ENCODE measurements around the gene OSBPL2.

The OSBPL2 gene

DNA sequence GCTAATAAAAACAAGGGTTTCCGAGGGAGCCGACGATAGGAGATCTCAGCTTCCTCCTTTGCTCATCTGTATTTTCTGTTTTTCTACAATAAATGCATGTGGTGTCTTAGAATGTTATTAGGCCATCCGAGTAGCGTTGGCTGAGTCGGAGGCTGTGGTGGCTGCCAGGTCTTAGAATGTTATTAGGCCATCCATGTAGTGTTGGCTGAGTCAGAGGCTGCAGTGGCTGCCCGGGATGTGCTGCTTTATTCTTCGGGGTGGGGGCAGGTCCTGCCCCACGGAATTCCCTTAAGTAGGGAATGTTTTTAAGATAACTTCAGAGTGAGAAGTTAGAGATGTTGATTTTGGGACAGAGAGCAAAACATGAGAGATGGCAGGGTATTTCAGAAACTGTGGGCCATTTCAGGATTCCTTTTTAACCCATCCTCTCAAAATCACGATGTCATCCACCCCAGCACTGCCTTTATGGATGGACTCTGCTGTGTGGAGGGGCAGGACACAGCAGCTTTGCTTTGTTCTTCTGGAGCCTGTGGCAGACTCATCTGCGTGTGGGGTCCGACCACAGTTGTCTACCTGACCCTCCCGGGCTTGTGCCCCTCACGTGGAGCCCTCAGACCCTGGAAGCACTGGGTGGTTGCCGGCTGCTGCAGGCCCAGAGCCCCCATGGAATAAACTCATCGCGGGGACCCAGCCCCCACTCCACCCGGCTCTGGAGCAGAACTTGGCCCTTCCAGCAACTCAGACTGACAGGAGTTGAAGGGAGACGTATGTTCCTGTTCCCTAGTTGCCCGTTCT is 20.4 kb downstream of the OSBPL2 start:
- DNase-seq (ENCODE audit: low read depth, low spot score): no peak

DNA sequence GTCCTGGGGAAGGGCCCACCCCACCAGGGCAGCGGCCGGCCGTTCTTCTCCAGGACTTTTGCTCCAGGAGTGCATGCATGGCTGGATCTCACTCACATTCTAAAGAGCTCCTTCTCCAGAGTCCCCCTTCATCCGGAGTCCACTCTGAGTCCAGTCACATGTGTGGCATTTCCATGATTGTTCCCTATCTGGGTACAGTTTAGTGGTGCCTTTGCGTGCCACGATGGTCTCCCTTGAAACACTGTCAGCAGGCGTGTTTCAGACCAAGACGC is 20.9 kb downstream of the OSBPL2 start:
- DNase-seq (ENCODE audit: low read depth, low spot score): no peak

DNA sequence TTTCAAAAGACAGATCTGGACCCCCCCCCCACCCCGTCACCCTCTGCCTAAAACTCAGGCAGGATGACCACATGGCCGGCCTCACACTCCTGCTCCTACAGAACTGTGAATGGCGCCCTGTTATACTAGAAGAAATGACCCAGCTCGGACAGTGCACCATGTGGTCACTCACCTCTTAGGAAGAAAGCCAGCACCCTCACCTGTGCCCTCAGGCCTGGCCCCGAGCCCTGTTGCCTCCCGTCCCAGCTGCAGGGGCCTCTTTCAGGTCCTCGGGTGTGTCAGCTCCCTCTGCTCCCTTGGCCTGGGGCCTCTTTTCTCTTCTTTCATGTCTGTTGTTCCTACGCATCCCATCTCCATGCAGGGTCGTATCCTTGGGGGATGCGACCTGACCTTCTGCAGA is 23.7 kb downstream of the OSBPL2 start:
- DNase-seq (ENCODE audit: low read depth, low spot score): no peak

DNA sequence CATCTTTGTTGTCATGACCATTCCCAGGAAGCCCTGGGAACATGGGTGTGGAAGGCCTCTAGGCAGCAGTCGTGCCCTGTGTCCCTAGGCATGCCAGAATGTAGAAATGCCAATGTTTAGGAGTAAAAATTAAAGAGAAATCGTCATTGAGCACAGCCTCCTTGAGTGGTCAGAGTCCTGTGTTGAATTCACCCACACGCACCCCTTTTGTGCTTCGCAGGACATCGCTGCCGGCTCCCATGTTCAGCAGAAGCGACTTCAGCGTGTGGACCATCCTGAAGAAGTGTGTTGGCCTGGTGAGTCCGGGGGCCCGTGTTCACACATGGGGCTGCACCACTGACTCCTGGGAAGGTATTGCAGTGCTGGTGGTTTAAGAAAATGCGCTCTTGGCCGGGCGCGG is 25.1 kb downstream of the OSBPL2 start:
- DNase-seq (ENCODE audit: low read depth, low spot score): no peak

DNA sequence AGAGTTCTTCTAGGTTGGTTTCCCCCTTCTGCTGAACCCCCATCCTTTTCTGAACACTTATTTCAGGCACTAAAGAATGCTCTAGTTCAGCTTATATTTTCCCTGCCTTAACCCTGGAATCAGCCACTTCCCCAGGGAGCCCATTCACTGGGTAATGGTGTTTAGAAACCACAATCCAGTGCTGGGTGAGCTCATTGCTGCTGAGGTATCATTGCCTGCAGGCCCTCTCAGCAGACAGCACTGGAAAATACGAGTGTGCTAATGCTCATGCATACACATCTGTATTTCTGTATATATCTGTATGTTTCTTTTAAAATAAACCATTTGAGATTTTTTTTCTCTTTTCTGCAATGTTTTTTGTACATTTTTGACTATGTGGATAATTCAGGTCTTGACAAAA is 27.0 kb downstream of the OSBPL2 start:
- no peak for DNase-seq (ENCODE audit: low read depth, low spot score)

DNA sequence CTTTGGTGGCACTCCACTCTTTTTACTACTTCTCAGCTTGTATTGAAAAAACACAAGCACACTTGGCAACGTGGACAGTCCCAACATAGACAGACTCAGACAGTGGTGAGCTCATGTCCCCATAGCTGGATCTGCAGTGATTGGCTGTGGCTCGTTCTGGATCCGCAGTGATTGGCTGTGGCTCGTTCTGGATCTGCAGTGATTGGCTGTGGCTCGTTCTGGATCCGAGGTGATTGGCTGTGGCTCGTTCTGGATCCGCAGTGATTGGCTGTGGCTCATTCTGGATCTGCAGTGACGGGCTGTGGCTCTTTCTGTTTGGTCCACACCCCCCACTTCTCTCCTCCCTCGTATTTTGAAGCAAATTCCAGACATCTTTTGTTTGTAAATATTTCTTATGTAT is 28.0 kb downstream of the OSBPL2 start:
- no peak for DNase-seq (ENCODE audit: low read depth, low spot score)

DNA sequence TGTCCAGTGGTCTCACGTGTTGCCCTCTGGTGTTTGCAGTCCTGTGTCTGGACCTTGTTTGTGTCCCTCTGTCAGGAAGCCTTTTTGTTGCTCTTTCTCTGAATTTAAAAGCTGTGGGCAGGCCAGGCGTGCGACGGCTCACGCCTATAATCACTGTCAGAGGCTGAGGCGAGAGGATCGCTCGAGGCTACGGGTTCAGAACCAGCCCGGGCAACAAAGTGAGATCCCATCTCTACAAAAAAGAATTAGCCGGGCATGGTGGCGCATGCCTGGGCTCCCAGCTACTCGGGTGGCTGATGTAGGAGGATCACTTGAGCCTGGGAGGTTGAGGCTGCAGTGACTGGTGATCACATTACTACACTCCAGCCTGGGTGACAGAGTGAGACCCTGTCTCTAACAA is 28.5 kb downstream of the OSBPL2 start:
- DNase-seq (ENCODE audit: low read depth, low spot score): no peak

DNA sequence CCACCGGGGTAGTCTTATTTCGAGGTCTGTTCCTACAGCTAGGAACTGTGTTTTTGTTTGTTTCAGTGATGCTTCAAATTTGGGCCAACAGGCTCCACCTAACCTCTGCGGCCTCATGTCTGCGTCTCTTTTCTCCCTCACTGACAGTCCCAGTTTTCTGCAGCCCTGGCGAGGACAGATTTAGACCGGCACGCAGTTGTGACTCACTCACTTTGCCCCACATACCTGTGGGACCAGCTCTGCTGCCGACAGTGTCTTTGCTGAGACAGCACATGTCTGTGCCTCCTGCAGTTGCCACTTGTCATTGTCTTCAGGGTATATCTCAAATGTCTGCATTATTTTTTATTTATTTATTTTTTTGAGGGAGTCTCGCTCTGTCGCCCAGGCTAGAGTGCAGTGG is 29.2 kb downstream of the OSBPL2 start:
- no peak for DNase-seq (ENCODE audit: low read depth, low spot score)

DNA sequence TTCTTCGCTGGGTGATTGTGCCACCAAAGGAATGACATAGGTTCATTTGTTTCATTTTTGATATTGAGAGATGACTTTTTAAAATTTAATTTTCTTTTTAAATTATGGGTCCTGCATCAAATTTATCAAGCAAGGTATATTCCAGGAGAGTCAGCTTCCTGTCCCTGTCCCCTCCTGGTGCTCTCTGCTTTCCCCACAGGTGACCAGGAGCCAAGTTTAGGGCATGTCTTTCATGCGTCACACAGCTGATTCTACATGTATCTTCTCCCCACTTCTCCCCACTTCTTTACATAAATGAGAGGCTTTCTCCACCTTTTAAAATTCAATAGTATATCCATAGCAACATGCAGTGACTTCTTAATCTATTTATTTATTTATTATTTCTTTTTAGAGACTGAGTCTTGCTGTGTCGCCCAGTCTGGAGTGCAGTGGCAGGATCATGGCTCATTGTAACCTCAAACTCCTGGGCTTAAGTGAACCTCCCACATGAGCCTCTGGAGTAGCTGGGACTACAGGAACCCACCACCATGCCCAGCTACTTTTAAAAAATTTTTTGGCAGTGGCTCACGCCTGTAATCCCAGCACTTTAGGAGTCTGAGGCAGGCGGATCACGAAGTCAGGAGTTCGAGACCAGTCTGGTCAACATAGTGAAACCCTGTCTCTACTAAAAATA is 30.0 kb downstream of the OSBPL2 start:
- DNase-seq (ENCODE audit: low read depth, low spot score): no peak

DNA sequence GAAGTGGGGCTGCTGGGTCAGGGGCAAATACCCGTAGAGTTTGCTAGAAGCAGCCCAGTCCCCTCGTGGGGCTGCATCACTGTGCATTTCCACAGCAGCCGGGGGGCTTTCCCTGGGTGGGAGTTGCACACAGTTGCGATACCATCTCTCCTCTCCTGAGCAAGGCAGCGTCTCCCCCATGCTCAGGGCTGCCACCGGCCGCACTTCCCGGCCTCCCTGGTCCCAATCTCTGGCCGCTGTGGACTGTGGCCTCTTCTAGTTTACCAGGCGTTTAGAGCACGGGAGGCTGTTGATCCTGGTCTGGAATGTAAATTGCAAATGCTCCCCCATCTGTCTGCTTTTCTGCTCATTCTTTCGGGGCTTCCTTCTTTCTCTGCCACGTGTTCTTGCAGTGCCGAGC is 31.1 kb downstream of the OSBPL2 start:
- DNase-seq (ENCODE audit: low read depth, low spot score): no peak

DNA sequence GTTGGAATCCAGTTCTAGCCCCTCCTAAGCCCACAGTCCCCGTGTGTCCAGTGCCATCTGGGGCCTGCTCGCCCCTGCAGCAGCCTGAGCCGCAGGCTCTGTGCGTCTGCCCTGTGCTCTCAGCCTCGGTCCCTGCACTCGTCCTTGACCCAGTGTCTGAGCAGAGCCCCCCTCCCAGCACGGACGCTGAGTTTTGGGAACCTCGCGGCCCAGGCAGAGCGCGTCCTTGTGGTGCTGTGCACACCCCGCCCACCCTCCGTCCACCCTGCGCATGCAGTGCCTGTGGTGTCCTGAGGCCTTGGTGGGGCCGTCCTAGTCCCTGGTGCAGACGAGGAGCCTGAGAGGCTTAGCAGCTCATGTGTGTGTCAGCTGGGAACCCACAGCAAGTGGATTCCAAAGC is 31.6 kb downstream of the OSBPL2 start:
- no peak for DNase-seq (ENCODE audit: low read depth, low spot score)

DNA sequence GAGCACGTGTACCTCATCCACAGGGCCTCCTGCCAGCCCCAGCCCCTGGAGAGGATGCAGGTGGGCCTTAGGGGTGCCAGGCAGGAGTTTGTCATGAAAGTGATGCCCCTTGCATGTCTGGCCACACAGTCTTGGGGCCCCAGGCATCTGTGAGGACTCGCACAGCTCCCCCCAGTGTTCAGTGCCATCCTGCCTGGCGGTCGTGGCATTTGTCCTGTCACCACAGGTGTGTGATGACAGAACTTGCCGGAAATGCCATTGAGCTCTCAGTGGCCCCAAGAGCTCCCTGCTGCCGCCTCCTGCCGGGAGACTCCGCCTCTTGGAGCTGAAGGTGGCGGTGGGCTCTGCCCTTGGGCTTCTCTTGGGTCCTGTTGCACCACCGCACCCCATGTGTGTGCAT is 33.9 kb downstream of the OSBPL2 start:
- DNase-seq (ENCODE audit: low read depth, low spot score): no peak

DNA sequence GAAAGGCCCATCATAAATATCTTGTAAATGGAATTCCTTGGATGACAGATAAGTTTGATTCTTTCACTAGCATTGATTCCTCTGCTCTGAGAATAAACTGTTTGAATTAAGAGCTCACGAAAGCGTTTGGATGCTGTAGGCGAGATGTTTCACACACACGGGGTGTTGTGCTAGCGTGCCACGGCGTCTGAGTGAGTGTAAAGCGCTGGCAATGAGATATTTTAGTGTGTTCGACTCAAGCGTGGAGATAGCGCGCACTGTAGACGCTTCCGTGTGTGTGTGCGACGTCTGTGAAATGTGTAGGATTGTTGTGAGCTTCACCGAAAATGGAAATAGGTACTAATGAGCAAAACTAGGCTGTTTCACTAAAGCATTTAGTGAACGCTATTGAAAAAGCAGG is 35.1 kb downstream of the OSBPL2 start:
- DNase-seq (ENCODE audit: low read depth, low spot score): no peak

DNA sequence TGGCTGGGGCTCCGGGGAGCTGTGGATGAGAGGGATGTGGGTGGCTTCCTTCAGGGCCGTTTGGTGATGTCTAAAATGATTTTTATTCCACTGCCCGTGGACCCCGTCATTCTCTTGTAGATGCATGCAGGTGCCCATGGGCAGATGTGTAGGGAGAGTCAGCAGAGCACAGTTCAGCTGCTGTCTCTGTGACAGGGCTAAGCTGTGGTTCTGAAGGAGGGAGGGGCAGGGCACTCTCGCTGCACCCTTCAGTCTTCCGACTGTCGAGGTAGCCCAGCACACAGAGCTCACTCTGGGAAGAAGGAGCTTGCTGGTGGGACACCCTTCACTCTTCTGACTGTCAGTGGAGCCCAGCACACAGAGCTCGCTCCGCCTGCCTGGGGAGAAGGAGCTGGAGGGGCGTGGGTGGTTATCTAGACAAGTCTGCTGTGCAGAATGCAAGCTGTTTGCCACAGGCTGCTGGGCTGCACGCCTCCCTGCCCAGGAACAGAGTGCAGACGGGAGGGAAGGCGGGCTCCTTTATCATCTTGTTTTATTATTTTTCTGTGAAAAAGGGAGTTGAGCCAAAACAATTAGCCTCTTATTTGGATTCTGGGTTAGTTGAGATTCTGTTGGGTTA is 36.1 kb downstream of the OSBPL2 start:
- DNase-seq (ENCODE audit: low read depth, low spot score): no peak

DNA sequence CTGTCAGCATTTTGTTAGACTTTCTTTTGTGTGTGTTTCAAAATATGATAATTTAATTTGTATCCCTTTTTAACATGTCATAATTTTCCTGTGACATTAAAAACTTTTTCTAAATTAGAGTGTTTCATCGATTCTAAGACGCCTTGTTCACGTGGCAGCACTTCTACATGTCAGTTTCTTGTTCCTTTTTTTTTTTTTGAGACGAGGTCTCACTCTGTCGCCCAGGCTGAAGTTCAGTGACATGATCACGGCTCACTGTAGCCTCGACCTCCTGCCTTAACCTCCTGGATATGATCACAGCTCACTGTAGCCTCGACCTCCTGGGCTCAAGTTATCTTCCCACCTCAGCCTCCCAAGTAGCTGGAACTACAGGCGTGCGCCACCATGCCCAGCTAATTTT is 36.9 kb downstream of the OSBPL2 start:
- DNase-seq (ENCODE audit: low read depth, low spot score): no peak

DNA sequence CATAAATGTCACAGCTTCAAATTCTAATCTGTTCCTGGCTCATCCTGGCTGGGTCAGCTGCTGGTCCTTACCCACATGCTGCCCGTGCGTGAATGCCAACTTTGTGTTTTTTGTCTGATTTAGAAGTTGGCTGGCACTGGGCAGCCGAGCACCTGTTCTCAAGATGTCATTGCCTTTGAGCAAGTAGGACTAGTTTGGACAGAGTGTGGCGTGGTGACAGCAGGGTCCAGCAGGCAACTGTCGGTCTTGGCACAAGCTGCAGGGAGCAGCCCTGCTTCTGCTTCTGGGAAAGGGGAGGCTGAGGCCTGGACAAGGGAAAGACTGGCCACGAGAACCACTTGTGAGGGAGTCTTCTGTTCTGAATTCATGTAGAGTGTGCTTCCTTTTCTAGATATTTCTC is 38.1 kb downstream of the OSBPL2 start:
- DNase-seq (ENCODE audit: low read depth, low spot score): no peak

DNA sequence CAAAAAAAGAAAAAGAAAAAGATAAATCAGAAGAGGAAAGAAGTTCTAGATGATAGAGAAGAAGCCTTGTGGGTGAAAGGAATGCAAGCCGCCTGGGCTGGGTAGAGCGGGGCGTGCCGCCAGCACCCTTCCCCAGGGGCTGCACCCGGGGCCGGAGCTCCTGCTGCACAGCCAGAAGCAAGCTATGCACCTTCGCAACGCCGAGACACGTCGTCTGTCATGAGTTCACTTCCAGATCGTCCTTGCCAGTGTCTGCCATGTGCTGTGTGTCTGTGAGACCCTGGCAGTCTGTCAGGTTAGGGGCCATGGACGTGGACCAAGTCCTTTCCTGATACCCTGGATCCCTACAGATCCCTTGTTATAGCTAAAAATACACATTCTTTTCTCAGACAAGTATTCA is 38.9 kb downstream of the OSBPL2 start:
- no peak for DNase-seq (ENCODE audit: low read depth, low spot score)

DNA sequence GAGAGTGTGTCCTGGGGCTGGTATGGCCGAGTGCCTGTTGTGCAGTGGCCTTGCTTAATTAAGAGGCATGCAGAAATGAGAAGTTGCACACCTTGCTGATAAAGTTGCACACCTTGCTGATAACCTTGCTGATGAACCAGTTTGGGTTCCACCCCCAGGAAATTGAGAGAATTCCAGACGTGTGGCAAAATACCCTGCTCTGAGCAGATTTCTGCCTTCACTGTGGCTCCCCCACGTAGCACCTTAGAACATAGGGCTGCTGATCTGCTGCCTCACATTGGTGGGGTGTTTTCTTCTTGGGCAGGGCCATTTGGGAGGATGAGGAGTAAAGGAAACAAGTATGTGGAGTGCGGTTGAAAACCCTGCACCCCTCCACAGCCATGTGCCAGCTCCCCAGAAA is 42.0 kb downstream of the OSBPL2 start:
- DNase-seq (ENCODE audit: low read depth, low spot score): no peak

DNA sequence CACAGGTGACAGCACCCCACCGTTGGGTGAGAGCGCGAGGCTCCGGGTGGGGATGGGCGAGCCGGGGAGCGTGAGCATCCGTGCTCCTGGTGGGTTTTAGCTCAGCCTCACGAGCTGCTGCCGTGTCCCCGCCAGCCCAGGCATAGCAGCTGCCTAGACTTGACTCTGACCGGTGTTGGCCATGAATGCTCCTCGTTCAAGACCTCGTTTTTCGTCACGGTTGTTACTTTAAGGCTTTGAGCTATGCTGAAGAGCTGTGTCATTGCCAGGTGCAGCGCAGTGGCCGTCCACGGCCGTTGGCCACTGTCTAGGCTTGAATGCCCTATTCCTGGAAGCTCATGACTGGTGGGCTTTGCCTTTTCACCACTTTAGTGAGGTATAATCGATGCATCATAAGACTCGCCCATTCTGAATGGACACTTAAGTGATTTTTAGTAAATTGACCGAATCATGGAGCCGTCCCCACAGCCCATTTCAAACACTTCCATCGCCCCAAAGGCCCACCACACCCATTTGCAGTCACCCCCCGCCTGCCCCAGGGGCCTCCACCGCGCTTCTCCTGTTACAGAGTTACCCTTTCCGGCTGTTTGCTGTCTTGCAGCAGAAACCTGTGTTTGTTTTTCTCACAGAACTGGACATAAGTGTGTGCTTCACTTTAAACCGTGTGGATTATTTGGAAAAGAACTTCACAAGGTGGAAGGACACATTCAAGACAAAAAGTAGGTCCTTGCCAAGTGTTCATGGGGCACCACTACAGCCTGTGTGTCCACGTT is 43.0 kb downstream of the OSBPL2 start:
- no peak for DNase-seq (ENCODE audit: low read depth, low spot score)

DNA sequence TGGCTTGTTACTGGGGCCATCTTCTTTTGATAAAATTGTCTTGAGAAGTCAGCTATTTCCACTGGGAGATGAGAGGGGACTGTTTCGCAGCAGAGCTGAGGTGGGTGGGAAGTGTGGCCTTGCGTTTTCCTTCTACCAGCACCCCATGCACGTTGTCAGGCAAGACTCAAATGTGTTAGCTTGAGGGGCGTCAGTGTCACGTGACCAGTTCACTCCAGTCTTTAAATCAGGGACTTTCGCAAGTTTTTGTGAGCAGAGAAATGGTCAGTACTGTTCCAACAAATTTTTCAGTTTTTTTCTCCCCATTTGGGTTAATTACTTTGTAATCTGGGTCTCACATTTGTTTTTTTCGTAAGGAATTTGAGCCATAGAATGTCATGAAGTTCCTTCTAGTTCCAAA is 43.8 kb downstream of the OSBPL2 start:
- DNase-seq (ENCODE audit: low read depth, low spot score): no peak

DNA sequence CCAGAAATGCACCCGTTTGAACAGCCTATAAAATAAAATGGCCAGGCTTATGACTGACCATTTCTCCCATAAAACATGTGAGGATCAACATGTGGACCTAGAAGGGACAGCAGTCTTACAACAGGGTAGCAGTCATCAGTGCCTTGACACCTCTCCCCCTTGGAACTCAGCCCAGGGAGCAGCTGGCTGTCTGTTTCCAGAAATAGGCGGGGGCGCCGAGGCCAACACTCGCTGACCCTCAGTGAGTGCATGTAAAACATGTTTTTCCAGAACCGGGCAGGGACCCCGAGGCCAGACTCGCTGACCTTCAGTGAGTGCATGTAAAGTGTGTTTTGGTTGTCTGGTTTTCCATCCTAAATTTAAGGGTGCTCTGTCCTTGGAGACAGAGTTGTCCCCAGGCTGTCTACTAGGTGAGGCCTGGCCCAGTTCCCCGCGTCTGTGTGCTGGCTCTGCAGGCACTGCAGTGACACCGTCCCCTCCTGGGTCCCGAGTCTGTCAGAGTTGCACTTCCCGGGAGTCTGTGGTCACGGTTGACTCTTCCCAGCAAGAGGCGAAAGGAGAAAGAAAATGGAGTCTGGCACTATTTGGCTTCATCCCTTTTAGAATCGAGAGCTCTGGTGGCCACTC is 44.7 kb downstream of the OSBPL2 start:
- peak; percentile 53 for DNase-seq (ENCODE audit: low read depth, low spot score)

DNA sequence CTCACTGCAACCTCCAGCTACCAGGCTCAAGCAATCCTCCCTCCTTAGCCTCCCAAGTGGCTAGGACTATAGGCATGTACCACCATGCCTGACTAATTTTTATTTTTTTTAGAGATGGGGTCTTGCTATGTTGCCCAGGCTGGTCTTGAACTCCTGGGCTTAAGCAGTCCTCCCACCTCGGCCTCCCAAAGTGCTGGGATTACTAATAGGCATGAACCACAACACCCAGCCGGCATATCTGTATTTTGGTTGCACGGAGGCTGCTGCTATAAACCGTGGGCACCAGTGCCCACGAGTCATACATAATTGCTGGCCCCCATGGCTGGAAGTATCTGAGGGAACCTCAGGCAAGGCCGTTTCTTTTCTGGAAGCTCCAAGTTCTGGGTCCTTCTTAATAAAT is 46.1 kb downstream of the OSBPL2 start:
- DNase-seq (ENCODE audit: low read depth, low spot score): no peak

All from ELF-1 (cell line).